ENCODE results near the gene GRHL1.

The GRHL1 gene

DNA sequence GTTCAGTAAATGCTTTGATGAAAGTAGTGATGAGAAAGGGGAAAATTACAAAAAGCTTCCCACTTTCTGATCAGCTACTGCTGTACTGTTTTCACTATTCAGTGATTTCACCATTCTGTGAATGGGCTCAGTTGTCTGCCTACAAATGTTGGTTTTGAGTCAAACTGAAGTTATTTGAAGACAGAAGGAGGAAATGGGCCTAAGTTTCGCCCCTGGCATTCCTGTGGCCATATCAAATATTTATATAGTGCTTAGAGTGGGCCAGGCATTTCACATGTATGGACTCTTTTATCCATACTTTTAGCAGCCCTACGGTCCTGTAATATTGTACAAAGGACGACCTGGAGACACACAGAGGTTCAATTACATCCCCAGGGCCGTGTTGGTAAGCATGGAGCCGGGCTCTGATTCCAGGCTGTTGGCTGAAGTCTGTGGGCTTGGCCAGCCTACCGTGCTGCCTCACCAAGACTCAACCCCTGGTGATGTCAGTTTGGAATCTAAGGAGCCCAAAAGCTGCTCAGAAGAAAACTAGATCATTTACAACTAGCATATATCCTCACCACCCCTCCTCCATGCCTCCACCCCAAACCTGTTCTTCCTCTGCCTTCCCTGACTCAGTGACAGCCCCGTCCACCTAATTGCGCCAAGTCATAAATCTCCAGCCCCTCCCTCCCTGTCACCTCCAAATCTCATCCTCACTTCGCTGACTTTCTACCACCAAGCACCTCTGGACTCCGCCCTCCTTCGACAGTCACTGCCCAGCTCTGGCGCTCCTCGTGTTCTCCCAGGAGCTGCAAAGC, 10.1 kb upstream of the GRHL1 start:
- no peak overlapping the region for H3K27ac ChIP-seq

GRCh38 chr2:9941996-9942390, 9.5 kb upstream of the GRHL1 start:
- TF ChIP-seq CTCF (conservative IDR thresholded peaks at IDR 0.05), result no peak
- no peak overlapping the region for H3K27ac ChIP-seq

More for the DNA sequence above, 10.1 kb upstream of the GRHL1 start:
- no peak for TF ChIP-seq CTCF (conservative IDR thresholded peaks at IDR 0.05)

- no peak for TF ChIP-seq CTCF (conservative IDR thresholded peaks at IDR 0.05)
- no peak overlapping the region for H3K27ac ChIP-seq
These were observed 7.1 kb upstream of the GRHL1 start for GRCh38 chr2:9944330-9944758.

DNA sequence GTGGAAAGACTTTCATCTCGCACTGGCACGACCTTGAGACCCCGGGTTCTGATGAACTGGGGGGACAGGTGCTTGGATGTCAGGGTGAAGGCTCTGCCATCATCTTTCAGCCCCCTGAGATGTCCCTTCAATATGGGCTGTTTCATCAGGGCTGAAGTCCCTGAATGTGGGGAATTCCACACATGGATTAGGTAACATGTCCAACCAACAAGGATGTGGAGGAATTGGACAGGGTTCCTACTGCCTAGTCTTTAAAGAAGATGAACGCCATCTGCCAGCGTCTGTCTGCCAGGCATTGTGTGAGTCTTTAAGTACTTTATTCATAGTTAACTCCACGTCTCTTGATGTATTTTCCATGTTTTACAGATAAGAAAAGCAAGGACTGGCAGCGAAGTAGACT, 5.9 kb upstream of the GRHL1 start:
- no peak overlapping the region for H3K27ac ChIP-seq
- TF ChIP-seq CTCF (conservative IDR thresholded peaks at IDR 0.05), result no peak

GRCh38 chr2:9946076-9946475, 5.4 kb upstream of the GRHL1 start:
- H3K27ac ChIP-seq, result no peak overlapping the region
- no peak for TF ChIP-seq CTCF (conservative IDR thresholded peaks at IDR 0.05)

DNA sequence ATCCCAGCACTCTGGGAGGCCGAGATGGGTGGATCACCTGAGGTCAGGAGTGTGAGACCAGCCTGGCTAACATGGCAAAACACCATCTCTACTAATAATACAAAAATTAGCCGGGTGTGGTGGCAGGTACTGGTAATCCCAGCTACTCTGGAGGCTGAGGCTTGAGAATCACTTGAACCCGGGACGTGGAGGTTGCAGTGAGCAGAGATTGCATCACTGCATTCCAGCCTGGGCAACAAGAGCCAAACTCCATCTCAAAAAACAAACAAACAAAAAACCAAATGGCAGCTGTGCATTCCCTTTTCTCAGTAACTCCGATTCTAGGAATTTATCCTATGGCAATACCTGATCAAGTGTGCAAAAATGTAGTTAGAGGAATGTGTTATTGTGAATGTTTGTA, 4.7 kb upstream of the GRHL1 start:
- no peak for TF ChIP-seq CTCF (conservative IDR thresholded peaks at IDR 0.05)

DNA sequence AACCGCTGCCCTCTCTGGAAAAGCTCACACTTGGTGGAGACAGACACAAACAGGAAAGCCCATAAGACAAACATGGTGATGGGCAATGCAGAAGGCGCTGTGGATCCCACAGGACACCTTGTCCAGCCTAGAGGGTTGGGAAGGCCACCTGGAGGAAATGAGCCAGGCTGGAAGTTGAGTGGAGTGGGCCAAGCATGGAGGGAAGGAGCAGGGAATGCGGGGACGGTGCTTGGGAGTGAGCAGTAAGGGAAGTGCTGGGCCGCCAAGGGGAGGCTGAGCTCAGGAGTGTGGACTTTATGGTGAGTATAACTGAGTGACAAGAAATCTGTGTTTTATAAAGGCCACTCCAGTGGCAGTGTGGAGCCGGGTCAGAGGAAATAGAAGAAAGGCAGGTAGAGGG, 2.8 kb upstream of the GRHL1 start:
- H3K27ac ChIP-seq, result no peak overlapping the region
- TF ChIP-seq CTCF (conservative IDR thresholded peaks at IDR 0.05), result no peak

More for the DNA sequence above, 4.7 kb upstream of the GRHL1 start:
- no peak overlapping the region for H3K27ac ChIP-seq

Data from VCaP (cell line).